Body of pancreas (tissue), 4 donors: ENCODE measurements around the gene CDC42EP5. TPM values are rescaled to one million over a fixed set of nuclear protein-coding genes. Genes with fewer than 3 reads are reported as not detected.
"Not testable (repeated sequence)": the region's sequence is repeated elsewhere in the genome, so short reads cannot be mapped to it uniquely, and the experiment has no call there.

Source experiments
- ATAC-seq: fragments of 150-250 bp; one replicate; pipeline ENCODE4 v1.9.1; 2016
- DNase-seq, 4 donors: peaks; one replicate each; pipeline ENCODE4 v3.0.0-alpha.2; 2019
- H3K27ac ChIP-seq, 4 donors: fragments of 200-600 bp; sonication (generic); 1 replicate in 3 of 4; 2 replicates in 1 of 4; pipeline versions ENCODE4 v1.5.1 to v1.6.1; 2016 to 2019; ENCODE audit warnings: mild to moderate bottlenecking in 1 of 4, mixed read lengths in 1 of 4, moderate library complexity in 1 of 4
- H3K27me3 ChIP-seq, 2 donors: fragments of 200-600 bp; sonication (generic); one replicate each; pipeline ENCODE4 v1.6.0; 2016; ENCODE audit warnings: mild to moderate bottlenecking in 1 of 2
- H3K36me3 ChIP-seq, 2 donors: fragments of 200-600 bp; sonication (generic); replicated peaks in 1 of 2; 2 replicates each; pipeline ENCODE4 v1.5.1; 2016; ENCODE audit warnings: low read depth in 2 of 2; ENCODE audit not compliant: insufficient read depth in 1 of 2
- H3K4me1 ChIP-seq: fragments of 200-600 bp; sonication (generic); one replicate; pipeline ENCODE4 v1.6.0; 2016
- H3K4me3 ChIP-seq, 2 donors: fragments of 200-600 bp; sonication (generic); 1 replicate in 1 of 2; 2 replicates in 1 of 2; pipeline ENCODE4 v1.5.1; 2016 to 2019
- H3K9me3 ChIP-seq, 3 donors: fragments of 200-600 bp; sonication (generic); 1 replicate in 2 of 3; 2 replicates in 1 of 3; pipeline ENCODE4 v1.5.1; 2016
- POLR2A ChIP-seq, 3 donors: fragments of 450-650 bp; IDR thresholded peaks; one replicate each; pipeline ENCODE4 v1.6.1; 2016; ENCODE audit warnings: antibody characterized with exemption in 3 of 3, mild to moderate bottlenecking in 2 of 3
- WGBS, 2 donors: methylation state at CpG; one replicate each; pipeline ENCODE4 v1.1.5; 2017; 5-methylcytosine and 5-hydroxymethylcytosine counted together
- intact Hi-C: fragments of 100-400 bp; cut with DNase I; formaldehyde crosslinking; loops from one replicate; pipeline ENCODE4 v1.15.1; 2023
- total RNA-seq, 2 donors: library from RNA; depleted of rRNA; stranded (reverse); fragments of >200 nt; gene quantifications; one replicate each; pipeline ENCODE4 v1.1.0, GENCODE V29; 2016
- TF ChIP-seq, protein P1 (sequence below), 7 experiments: fragments of 450-650 bp in 4 of 7; fragments of 200-600 bp in 3 of 7; sonication (generic) in 3 of 7; IDR thresholded peaks; one replicate each; pipeline ENCODE4 v1.5.1; 2016 to 2019; ENCODE audit warnings: antibody characterized with exemption in 7 of 7

The CDC42EP5 gene
- total RNA-seq, 2 donors from 2014 or later = 18.2 to 92.9 TPM

DNA sequence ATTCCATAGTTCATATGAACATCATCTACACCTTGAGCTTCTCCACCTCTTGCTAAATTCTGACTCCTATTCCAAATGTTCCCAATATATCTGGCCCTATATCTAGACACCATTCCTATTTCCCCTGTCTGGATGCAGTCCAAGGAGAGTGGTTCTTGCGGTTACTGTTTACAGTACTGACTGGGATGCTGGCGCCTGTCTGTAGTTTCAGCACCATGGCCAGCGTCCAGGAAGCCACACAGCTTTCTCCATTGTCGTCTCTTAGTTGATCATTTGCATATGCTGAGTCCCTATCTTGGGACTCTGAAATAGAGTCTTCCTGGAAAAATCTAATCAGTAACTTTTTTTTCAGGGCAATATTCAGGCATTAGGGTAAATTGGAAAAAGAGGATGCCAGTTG, 44.4 kb upstream of the CDC42EP5 start:
- Histone ChIP-seq H3K27ac (no peak overlapping the region), H3K36me3 (no peaks in the 10 kb centered on the region), H3K4me3 (no peak overlapping the region), H3K9me3 (no peaks in the 10 kb centered on the region), H3K4me1 (no peaks in the 10 kb centered on the region), H3K27me3 (peaks cover 0 to 7% of the 10 kb centered on the region in 2 donors)
- DNase-seq (peak; percentile 39 to 61 (median 50)), ATAC-seq (no peak)
- 0 to 3% methylated on average over 4 of the region's 4 CpGs for WGBS, 2 donors
- intact Hi-C loops = no loop called here
- TF ChIP-seq POLR2A (IDR thresholded peaks at IDR 0.05) = no peak
- TF ChIP-seq, protein P1, sequence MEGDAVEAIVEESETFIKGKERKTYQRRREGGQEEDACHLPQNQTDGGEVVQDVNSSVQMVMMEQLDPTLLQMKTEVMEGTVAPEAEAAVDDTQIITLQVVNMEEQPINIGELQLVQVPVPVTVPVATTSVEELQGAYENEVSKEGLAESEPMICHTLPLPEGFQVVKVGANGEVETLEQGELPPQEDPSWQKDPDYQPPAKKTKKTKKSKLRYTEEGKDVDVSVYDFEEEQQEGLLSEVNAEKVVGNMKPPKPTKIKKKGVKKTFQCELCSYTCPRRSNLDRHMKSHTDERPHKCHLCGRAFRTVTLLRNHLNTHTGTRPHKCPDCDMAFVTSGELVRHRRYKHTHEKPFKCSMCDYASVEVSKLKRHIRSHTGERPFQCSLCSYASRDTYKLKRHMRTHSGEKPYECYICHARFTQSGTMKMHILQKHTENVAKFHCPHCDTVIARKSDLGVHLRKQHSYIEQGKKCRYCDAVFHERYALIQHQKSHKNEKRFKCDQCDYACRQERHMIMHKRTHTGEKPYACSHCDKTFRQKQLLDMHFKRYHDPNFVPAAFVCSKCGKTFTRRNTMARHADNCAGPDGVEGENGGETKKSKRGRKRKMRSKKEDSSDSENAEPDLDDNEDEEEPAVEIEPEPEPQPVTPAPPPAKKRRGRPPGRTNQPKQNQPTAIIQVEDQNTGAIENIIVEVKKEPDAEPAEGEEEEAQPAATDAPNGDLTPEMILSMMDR (IDR thresholded peaks at IDR 0.05) = no peak

DNA sequence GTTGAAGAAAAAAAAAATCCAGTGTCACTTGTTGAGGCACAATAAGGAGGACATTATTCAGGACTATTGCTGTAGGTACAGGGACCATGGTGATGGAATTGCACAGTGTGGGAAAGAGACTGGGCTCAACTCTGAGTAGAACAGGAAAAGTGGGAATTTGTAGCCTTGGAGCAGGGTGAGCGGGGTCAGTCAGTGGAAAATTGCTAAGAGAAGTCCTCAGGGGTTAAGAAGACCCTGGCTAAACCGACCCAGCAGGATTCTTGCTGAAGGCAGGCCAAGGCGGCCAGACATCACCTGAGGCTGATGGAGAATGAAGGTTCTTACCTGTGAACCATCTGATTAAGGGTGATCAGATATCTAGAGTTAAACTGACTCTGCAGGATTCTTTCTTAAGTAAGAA, 42.1 kb upstream of the CDC42EP5 start:
- WGBS, 2 donors = 37 to 44% methylated on average over 3 of the region's 3 CpGs
- peaks cover 0 to 3% of the 10 kb centered on the region in 2 donors for H3K27me3 ChIP-seq

DNA sequence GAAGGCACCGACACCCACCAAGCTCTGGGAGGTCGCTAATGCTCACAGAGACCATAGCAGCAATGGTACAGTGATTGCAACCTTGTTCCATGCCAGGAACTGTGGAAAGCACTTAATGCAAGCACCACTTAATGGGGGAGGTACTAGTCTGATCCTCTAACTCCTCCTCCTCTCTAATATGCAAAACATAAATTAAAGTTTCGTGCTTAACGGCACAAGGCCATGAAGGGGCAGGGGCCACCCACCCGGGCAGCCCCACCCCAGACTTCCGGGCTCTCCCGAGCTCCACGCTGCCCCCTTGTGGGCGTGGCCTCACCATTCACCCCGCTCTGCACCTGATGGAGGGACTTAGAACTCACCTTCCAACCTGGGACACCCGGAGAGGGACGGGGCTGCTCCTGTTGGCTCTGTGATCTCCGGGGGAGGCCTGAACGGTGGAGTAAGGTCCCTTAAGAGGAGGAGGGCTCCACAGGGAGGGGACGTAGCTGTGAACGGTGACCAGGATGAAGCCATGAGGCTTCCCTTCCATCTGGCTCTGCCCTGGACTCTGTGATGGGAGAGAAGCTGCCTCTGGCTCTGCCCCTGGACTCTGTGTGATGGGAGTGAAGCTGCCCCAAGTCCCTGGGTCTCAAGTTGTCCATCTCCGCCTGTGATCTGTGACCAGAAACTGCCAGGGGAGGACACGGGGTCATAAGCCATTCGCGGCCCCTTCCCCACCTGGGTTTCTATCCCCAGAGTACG, 36.3 kb upstream of the CDC42EP5 start:
- H3K36me3 ChIP-seq, H3K9me3 ChIP-seq, H3K27ac ChIP-seq, intact Hi-C loops, H3K27me3 ChIP-seq, H3K4me1 ChIP-seq, H3K4me3 ChIP-seq: not testable (repeated sequence)
- 23% methylated on average over 2 of the region's 21 CpGs; no CpG with 5 or more reads in 1 of the 2 donors for WGBS, 2 donors
- DNase-seq = peak in 1 of 4 donors; percentile 38
- peak; percentile 35 for ATAC-seq

More for the DNA sequence above, 42.1 kb upstream of the CDC42EP5 start:
- intact Hi-C loops = no loop called here
- TF ChIP-seq POLR2A (IDR thresholded peaks at IDR 0.05) = no peak
- TF ChIP-seq, protein P1 (IDR thresholded peaks at IDR 0.05) = no peak
- Histone ChIP-seq H3K27ac (no peak overlapping the region), H3K4me3 (no peak overlapping the region), H3K9me3 (no peaks in the 10 kb centered on the region), H3K4me1 (no peaks in the 10 kb centered on the region), H3K36me3 (no peaks in the 10 kb centered on the region)
- DNase-seq (no peak), ATAC-seq (no peak)

DNA sequence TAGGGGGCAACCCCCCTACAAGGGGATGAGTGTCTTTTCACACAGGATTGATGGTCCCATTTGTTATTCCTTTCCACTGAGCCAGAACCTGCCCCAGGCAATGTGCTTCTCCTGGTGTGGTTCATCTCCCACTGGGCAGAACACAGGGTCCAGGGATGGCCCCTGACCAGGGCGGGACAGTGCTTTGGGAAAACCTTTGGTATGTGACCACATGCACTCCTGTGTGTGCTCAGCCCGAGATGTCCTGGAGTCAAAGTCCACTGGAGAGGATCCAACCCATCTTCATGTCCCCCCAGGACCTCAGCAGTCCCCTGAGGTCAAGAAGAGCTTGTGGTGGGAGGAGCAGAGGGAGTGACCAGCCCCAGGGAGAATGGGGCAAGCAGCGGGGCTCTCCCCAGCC, 35.4 kb upstream of the CDC42EP5 start:
- DNase-seq, H3K4me1 ChIP-seq, H3K27me3 ChIP-seq, H3K27ac ChIP-seq, H3K4me3 ChIP-seq, H3K36me3 ChIP-seq, ATAC-seq, H3K9me3 ChIP-seq, intact Hi-C loops: not testable (repeated sequence)
- WGBS, 2 donors = 60% methylated on average over 2 of the region's 3 CpGs; no CpG with 5 or more reads in 1 of the 2 donors

DNA sequence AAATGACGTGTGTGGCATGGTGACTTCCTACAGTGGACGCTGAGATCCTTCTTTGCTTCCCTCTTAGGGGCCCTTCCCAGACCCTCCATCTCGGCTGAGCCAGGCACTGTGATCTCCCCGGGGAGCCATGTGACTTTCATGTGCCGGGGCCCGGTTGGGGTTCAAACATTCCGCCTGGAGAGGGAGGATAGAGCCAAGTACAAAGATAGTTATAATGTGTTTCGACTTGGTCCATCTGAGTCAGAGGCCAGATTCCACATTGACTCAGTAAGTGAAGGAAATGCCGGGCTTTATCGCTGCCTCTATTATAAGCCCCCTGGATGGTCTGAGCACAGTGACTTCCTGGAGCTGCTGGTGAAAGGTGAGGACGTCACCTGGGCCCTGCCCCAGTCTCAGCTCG, 34.7 kb upstream of the CDC42EP5 start:
- DNase-seq (no peak), ATAC-seq (no peak)
- no peak overlapping the region for H3K4me3 ChIP-seq
- H3K4me1 ChIP-seq = no peaks in the 10 kb centered on the region
- no peaks in the 10 kb centered on the region for H3K9me3 ChIP-seq
- H3K27ac ChIP-seq = no peak overlapping the region
- WGBS, 2 donors = 39 to 47% methylated on average over 10 to 12 of the region's 12 CpGs
- TF ChIP-seq, protein P1 (IDR thresholded peaks at IDR 0.05) = no peak
- TF ChIP-seq POLR2A (IDR thresholded peaks at IDR 0.05) = no peak
- H3K27me3 ChIP-seq = no peaks in the 10 kb centered on the region
- H3K36me3 ChIP-seq = no peaks in the 10 kb centered on the region
- intact Hi-C loops = no loop called here

DNA sequence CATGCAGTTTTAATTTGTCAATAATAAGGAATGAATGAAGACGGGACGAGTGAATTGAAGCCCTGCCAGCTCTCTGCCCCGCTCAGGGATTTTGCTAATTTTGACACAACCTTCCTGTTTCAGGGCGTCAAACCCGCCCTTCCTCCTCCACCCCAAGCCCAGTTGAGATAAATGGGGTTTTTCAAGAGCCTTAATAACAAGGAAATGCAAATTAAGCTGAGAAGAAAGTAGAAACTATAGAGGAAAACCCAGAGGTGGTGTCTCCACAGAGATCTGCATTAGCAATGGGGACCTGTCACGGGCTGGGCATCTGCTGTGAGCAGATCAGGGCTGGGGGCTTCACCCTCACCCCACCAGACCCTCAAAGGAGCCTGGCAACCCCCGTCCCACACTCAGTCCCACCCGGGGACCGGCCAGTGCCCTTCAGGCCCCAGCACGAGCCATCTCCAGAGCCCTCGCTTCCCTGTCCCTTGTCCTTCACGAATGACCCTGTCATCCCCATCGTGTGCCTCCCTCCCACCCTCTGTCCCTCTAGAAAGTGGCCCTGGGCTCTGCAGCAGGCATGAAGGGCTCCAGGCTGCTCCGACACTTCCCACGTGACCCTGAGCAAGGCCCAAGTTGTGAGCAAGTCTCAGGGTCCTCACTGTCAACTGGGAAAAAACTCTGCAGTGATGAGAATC, 34.1 kb upstream of the CDC42EP5 start:
- H3K36me3 ChIP-seq, H3K27me3 ChIP-seq, DNase-seq, H3K4me3 ChIP-seq, ATAC-seq, H3K27ac ChIP-seq, H3K4me1 ChIP-seq, H3K9me3 ChIP-seq, intact Hi-C loops: not testable (repeated sequence)
- 43% methylated on average over 10 of the region's 15 CpGs; no CpG with 5 or more reads in 1 of the 2 donors for WGBS, 2 donors
